ENCODE measurements around the gene MLH3. TPM values are rescaled to one million over a fixed set of nuclear protein-coding genes. Genes with fewer than 3 reads are reported as not detected.

Gene MLH3
- total and polyA plus RNA-seq, 2 of the 13 experiments (the other 11 are each of a cell fraction or from before 2014, with no cell fraction given): 14.4 to 24.8 TPM

GRCh38 chr14:75050852-75051555 lies at the start of gene MLH3 (continued):
- TF ChIP-seq ZNF142 (CRISPR knock-in tag; IDR thresholded peaks at IDR 0.05) (peak; percentile 93), MLLT10 (CRISPR knock-in tag; IDR thresholded peaks at IDR 0.05) (no peak), RFXAP (CRISPR knock-in tag; IDR thresholded peaks at IDR 0.05; ENCODE audit: borderline replicate concordance) (no peak; the same call in none of the 2 replicates), ZC3H4 (CRISPR knock-in tag; IDR thresholded peaks at IDR 0.05; ENCODE audit: borderline replicate concordance) (no peak)

- no peaks in the 10 kb centered on the region for H4K20me1 ChIP-seq (ENCODE audit: insufficient read depth, low read length)
- ChIA-PET POLR2A (no interaction called here), CTCF (ENCODE audit: low intra/inter-chr PET ratio, low total read pairs) (no interaction called here)
- no peak overlapping the region for H3K4me2 ChIP-seq (ENCODE audit: low read depth, low read length)
- no peak overlapping the region for H3K27ac ChIP-seq (ENCODE audit: extremely low read length, insufficient read depth, low read length)
- in situ Hi-C loops (cut with HindIII; ENCODE audit: extremely low pct_ligation_motif_present, low pct_unique_long_range_greater_than_20kb) (no loop called here), intact Hi-C loops (cut with micrococcal nuclease; ENCODE audit: unreplicated experiment) (no loop called here)
- H3K4me1 ChIP-seq (ENCODE audit: insufficient read depth, low read length): no peaks in the 10 kb centered on the region
- TF ChIP-seq ZNF17 (CRISPR knock-in tag; IDR thresholded peaks at IDR 0.05) (no peak), MTA3 (CRISPR knock-in tag; IDR thresholded peaks at IDR 0.05) (no peak)
- peaks cover 10 to 50% of the 10 kb centered on the region in 2 experiments for H3K36me3 ChIP-seq (replicated peaks in 1 of 2; ENCODE audit: control insufficient read depth in 1 of 2, insufficient read depth in 2 of 2, low read length in 2 of 2)
- H2AFZ ChIP-seq (ENCODE audit: low read length): no peak overlapping the region
- no peaks in the 10 kb centered on the region for H3K79me2 ChIP-seq (ENCODE audit: insufficient read depth, low read length)
- BruUV-seq (replicated peaks): no TSS peak
- DNase-seq (ENCODE audit: low spot score) (no peak), FAIRE-seq (no peak), ATAC-seq (no peak)
- no peak overlapping the region for H3K4me3 ChIP-seq (replicated peaks in 1 of 3; ENCODE audit: insufficient read depth in 1 of 3, low read depth in 2 of 3, low read length in 3 of 3)
- 100% methylated on average over 1 of the region's 1 CpG for WGBS (ENCODE audit: low lambda C conversion rate)
- H3K27me3 ChIP-seq (ENCODE audit: control insufficient read depth in 1 of 2, insufficient read depth in 2 of 2, low read length in 2 of 2): no peaks in the 10 kb centered on the region
- no peaks in the 10 kb centered on the region for H3K9me3 ChIP-seq (ENCODE audit: low read length)
- H3K9ac ChIP-seq (ENCODE audit: insufficient read depth, low read depth, low read length): no peak overlapping the region
Observed at GRCh38 chr14:75098682-75099081, 47.4 kb upstream of the MLH3 start.

Data from HepG2 (cell line).